ENCODE results near the gene ZFPM1.

DNA sequence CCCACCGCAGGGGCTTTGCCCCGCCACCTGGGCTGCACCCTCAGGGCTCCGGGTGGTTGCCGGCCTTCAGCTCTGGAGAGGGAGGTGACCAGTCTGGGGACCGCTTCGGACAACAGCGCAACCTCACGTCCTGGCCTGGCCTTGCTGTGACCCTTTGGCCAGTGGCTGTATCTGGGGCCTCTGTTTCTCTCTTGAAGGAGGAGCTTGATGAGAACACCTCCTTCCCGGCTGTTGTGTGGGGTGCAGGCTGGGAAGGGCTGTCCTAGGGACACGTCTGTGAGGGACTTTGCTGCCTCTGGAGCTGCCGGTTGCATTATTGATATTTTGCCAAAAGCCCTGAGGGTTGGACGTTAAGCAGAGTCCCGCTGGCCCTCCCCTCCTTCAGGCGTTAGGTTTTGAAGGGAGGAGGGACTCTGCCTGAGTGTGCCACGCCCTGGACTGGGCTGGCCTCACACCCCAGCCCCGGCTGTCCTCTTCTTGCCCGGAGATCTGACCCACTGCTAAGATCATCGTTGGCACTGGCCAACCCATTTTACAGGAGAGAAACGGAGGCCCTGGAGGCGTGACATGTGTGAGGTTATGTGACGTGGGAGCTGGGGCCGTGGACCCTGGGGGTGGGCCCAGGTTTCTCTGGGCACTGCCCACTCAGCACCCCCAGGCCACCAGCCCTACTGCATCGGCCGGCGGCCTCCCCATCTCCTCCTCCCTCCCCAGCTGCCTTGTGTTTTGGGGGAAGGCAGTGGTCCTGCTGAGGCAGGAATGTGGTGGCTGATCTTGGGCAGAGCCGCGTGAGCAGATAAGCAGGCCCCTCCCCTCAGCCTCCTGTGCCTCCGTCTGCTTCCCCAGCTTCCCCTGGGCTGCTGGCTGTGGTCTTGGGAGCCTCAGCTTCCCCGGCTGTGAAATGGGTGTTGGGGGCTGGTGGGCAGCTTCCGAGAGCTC, 8.5 kb downstream of the ZFPM1 start:
- TF ChIP-seq ZFP30 (CRISPR knock-in tag; IDR thresholded peaks at IDR 0.05) (no peak), ZFP3 (CRISPR knock-in tag; IDR thresholded peaks at IDR 0.05) (no peak), OSR1 (CRISPR knock-in tag; IDR thresholded peaks at IDR 0.05) (no peak), RARB (CRISPR knock-in tag; IDR thresholded peaks at IDR 0.05) (no peak)
